Measurements from ENCODE around the gene BZW2. TPM values are rescaled to one million over a fixed set of nuclear protein-coding genes. Genes with fewer than 3 reads are reported as not detected.

Gene BZW2
- total and polyA plus RNA-seq, 2 of the 13 experiments (the other 11 are each of a cell fraction or from before 2014, with no cell fraction given): 21.8 to 95.2 TPM

DNA sequence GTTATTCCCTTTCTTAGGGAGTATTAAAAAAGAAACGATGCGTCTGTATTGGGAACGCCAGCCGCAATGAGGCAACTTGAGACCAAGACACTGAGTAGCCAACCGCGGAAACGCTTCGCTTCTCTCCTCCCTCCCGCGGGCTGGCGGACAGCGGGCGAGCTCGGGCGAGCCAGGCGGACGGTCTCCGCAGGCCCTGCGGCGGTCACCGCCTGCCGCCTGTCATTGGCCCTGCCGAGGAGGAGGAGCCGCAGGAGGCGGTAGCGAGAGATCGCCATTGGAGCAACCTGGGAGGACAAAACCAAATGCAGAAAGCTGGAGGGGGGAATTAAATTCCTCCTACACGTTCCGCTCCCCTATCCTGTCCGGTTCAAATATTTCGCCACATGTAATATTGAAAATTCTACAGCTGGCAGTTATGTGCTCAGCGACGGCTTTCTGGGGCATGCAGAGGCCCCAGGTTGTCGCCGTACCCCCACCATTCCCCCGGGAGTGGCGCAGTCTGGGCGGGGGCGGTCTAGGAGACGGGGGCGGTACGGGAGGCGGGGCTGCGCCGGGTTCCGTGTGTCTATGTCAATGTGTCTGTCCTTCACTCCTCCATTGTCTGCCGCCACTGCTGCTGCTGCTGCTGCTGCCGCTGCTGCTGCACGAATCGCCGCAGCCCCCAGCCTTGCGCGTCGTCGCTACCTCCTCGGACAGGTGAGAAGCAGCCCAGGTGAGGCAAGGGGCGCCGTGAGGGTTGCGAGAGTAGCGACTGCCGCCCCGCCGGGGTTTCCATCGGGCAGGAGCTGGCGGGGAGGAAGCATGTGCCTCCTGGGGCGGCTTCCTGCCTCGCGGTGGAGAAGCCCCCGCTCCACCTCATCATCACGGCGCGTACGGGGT lies at the start of gene BZW2, which contains the start of gene ANKMY2 (continued):
- TF ChIP-seq ZNF766 (CRISPR knock-in tag; IDR thresholded peaks at IDR 0.05; ENCODE audit: borderline replicate concordance) (peak; percentile 10; the same call in 1 of the 2 replicates), PHF5A (CRISPR knock-in tag; IDR thresholded peaks at IDR 0.05; ENCODE audit: low read depth, unreplicated experiment) (peak; percentile 56), NFKB2 (CRISPR knock-in tag; IDR thresholded peaks at IDR 0.05; ENCODE audit: borderline replicate concordance) (peak; percentile 91), ZNF207 (IDR thresholded peaks at IDR 0.05; ENCODE audit: borderline replicate concordance) (no peak), ZNF451 (CRISPR knock-in tag; IDR thresholded peaks at IDR 0.05) (no peak; the same call in 1 of the 2 replicates), RFX1 (IDR thresholded peaks at IDR 0.05) (no peak), AHR (CRISPR knock-in tag; IDR thresholded peaks at IDR 0.05) (no peak; the same call in 1 of the 2 replicates), NPAS2 (CRISPR knock-in tag; IDR thresholded peaks at IDR 0.05; ENCODE audit: borderline replicate concordance) (no peak), ZNF790 (CRISPR knock-in tag; IDR thresholded peaks at IDR 0.05; ENCODE audit: borderline replicate concordance) (no peak), ZNF441 (CRISPR knock-in tag; IDR thresholded peaks at IDR 0.05; ENCODE audit: borderline replicate concordance) (peak; percentile 41; the same call in 1 of the 2 replicates), ZNF138 (CRISPR knock-in tag; IDR thresholded peaks at IDR 0.05; ENCODE audit: low read depth) (no peak), ZNF839 (CRISPR knock-in tag; IDR thresholded peaks at IDR 0.05; ENCODE audit: borderline replicate concordance) (peak; percentile 20; the same call in 1 of the 2 replicates), RXRA (CRISPR knock-in tag; IDR thresholded peaks at IDR 0.05) (peak; percentile 24; the same call in 1 of the 2 replicates), SP5 (CRISPR knock-in tag; IDR thresholded peaks at IDR 0.05; ENCODE audit: borderline replicate concordance, low read depth) (peak; percentile 33; the same call in 1 of the 2 replicates), NFRKB (IDR thresholded peaks at IDR 0.05) (no peak), ZNF768 (CRISPR knock-in tag; IDR thresholded peaks at IDR 0.05) (peak; percentile 70; the same call in 1 of the 2 replicates), ZNF430 (CRISPR knock-in tag; IDR thresholded peaks at IDR 0.05) (no peak; the same call in 1 of the 2 replicates)
- TF ChIP-seq, protein P1, sequence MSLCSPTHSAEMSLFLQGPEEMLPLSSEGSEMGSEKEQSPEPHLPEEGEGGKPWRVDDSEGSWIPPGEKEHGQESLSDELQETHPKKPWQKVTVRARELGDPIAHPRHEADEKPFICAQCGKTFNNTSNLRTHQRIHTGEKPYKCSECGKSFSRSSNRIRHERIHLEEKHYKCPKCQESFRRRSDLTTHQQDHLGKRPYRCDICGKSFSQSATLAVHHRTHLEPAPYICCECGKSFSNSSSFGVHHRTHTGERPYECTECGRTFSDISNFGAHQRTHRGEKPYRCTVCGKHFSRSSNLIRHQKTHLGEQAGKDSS (CRISPR knock-in tag; IDR thresholded peaks at IDR 0.05; ENCODE audit: borderline replicate concordance, low read depth): peak; percentile 38; the same call in 1 of the 2 replicates
- TF ChIP-seq, protein P2, sequence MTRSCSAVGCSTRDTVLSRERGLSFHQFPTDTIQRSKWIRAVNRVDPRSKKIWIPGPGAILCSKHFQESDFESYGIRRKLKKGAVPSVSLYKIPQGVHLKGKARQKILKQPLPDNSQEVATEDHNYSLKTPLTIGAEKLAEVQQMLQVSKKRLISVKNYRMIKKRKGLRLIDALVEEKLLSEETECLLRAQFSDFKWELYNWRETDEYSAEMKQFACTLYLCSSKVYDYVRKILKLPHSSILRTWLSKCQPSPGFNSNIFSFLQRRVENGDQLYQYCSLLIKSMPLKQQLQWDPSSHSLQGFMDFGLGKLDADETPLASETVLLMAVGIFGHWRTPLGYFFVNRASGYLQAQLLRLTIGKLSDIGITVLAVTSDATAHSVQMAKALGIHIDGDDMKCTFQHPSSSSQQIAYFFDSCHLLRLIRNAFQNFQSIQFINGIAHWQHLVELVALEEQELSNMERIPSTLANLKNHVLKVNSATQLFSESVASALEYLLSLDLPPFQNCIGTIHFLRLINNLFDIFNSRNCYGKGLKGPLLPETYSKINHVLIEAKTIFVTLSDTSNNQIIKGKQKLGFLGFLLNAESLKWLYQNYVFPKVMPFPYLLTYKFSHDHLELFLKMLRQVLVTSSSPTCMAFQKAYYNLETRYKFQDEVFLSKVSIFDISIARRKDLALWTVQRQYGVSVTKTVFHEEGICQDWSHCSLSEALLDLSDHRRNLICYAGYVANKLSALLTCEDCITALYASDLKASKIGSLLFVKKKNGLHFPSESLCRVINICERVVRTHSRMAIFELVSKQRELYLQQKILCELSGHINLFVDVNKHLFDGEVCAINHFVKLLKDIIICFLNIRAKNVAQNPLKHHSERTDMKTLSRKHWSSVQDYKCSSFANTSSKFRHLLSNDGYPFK (CRISPR knock-in tag; IDR thresholded peaks at IDR 0.05; ENCODE audit: borderline replicate concordance): peak; percentile 34; the same call in 1 of the 2 replicates
- TF ChIP-seq, protein P3, sequence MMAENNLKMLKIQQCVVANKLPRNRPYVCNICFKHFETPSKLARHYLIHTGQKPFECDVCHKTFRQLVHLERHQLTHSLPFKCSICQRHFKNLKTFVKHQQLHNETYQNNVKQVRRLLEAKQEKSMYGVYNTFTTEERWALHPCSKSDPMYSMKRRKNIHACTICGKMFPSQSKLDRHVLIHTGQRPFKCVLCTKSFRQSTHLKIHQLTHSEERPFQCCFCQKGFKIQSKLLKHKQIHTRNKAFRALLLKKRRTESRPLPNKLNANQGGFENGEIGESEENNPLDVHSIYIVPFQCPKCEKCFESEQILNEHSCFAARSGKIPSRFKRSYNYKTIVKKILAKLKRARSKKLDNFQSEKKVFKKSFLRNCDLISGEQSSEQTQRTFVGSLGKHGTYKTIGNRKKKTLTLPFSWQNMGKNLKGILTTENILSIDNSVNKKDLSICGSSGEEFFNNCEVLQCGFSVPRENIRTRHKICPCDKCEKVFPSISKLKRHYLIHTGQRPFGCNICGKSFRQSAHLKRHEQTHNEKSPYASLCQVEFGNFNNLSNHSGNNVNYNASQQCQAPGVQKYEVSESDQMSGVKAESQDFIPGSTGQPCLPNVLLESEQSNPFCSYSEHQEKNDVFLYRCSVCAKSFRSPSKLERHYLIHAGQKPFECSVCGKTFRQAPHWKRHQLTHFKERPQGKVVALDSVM (CRISPR knock-in tag; IDR thresholded peaks at IDR 0.05): peak; percentile 11; the same call in 1 of the 2 replicates
